ENCODE results near the gene CHST11. TPM values are rescaled to one million over a fixed set of nuclear protein-coding genes. Genes with fewer than 3 reads are reported as not detected.

The CHST11 gene
- total and polyA plus RNA-seq, 2 of the 4 experiments (the other 2 are of a cell fraction), result 1.4 to 2.7 TPM

DNA sequence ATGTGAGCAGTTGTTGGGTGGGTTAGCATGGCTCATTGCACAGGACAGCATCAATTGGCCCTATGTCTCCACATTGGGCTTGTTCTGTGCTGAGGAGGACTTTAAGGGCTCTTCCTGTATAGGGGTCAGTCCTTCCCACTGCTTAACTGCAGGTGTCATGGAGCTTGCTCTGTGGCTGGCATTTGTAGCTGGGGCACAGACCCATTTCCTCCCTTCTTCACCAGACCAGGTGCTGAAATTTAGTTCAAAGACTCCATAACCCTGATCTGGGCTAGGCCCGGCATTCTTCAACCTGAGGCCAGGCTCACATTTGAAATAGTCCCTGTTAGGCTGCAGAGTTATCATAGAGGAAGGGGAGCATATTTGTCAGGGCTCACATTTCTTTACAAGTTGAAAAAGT, 12.8 kb downstream of the CHST11 start:
- H4K5ac ChIP-seq (ENCODE audit: low read depth, low read length), result no peak overlapping the region
- H2AK9ac ChIP-seq (replicated peaks; ENCODE audit: low read depth, low read length, poor library complexity), result no peak overlapping the region
- no peak for DNase-seq
- in situ Hi-C loops (cut with MboI; ENCODE audit: low sequenced_read_pairs), result no loop called here
- TF ChIP-seq BHLHE40 (IDR thresholded peaks at IDR 0.05; ENCODE audit: low read depth, low read length) (no peak), FOS (IDR thresholded peaks at IDR 0.05; ENCODE audit: low read depth, low read length) (no peak), CEBPB (IDR thresholded peaks at IDR 0.05; ENCODE audit: low read depth, low read length) (no peak), CHD1 (IDR thresholded peaks at IDR 0.05; ENCODE audit: low read depth, low read length) (no peak), MAZ (IDR thresholded peaks at IDR 0.05; ENCODE audit: borderline replicate concordance, low read depth, low read length) (no peak), RFX5 (IDR thresholded peaks at IDR 0.05; ENCODE audit: low read depth, low read length) (no peak)
- TF ChIP-seq, protein P1, sequence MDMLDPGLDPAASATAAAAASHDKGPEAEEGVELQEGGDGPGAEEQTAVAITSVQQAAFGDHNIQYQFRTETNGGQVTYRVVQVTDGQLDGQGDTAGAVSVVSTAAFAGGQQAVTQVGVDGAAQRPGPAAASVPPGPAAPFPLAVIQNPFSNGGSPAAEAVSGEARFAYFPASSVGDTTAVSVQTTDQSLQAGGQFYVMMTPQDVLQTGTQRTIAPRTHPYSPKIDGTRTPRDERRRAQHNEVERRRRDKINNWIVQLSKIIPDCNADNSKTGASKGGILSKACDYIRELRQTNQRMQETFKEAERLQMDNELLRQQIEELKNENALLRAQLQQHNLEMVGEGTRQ (IDR thresholded peaks at IDR 0.05; ENCODE audit: low read depth, low read length), result no peak
- no peak overlapping the region for H2BK15ac ChIP-seq (ENCODE audit: low read depth, low read length)
- no peak overlapping the region for H4K8ac ChIP-seq (ENCODE audit: low read depth in 2 of 2, low read length in 2 of 2)
- no peak overlapping the region for H3K4me2 ChIP-seq (ENCODE audit: low read depth, low read length)
- intact Hi-C loops (cut with micrococcal nuclease), result no loop called here
- no peak overlapping the region for H3K23ac ChIP-seq (ENCODE audit: low read depth, low read length)
- no peak overlapping the region for H2AK5ac ChIP-seq (ENCODE audit: low read depth, low read length)
- no CpG with 5 or more reads among the region's 1 CpG for WGBS, 2 experiments (ENCODE audit: extremely low coverage in 2 of 2, insufficient read length in 1 of 2)
- no peak overlapping the region for H3K4ac ChIP-seq (ENCODE audit: low read depth, low read length)
- no peak overlapping the region for H2BK5ac ChIP-seq (ENCODE audit: low read depth, low read length, poor library complexity, severe bottlenecking)
- H3K4me3 ChIP-seq (ENCODE audit: insufficient read depth, low read depth, low read length), result no peak overlapping the region
- no peak for ATAC-seq (ENCODE audit: low read depth)
- no peak overlapping the region for H2BK120ac ChIP-seq (ENCODE audit: low read depth, low read length)
- no peaks in the 10 kb centered on the region for H3K9me1 ChIP-seq (ENCODE audit: insufficient read depth, low read length)
- H3K9ac ChIP-seq (ENCODE audit: low read depth, low read length), result no peak overlapping the region
- H4K20me1 ChIP-seq (ENCODE audit: insufficient read depth, low read length), result no peaks in the 10 kb centered on the region
- H4K91ac ChIP-seq (ENCODE audit: insufficient read depth, low read depth, low read length), result no peak overlapping the region
- no peak overlapping the region for H3K56ac ChIP-seq (ENCODE audit: extremely low read depth, insufficient read depth, low read length)
- no peaks in the 10 kb centered on the region; a peak in 1 of 4 replicates for H3K79me1 ChIP-seq (ENCODE audit: low read depth in 1 of 2, low read length in 2 of 2)
- dilution Hi-C loops (cut with HindIII; ENCODE audit: low sequenced_read_pairs, unreplicated experiment), result no loop called here
- H2BK20ac ChIP-seq (ENCODE audit: low read depth, low read length), result no peak overlapping the region
- H3K18ac ChIP-seq (ENCODE audit: low read depth, low read length), result no peak overlapping the region
- BruUV-seq (replicated peaks), result no TSS peak
- ChIA-PET POLR2A (ENCODE audit: unreplicated experiment) (no interaction called here), CTCF (no interaction called here)
- H3K36me3 ChIP-seq (ENCODE audit: control insufficient read depth, insufficient read depth, low read length), result no peaks in the 10 kb centered on the region
- H3K4me1 ChIP-seq (ENCODE audit: control insufficient read depth, insufficient read depth, low read length), result no peaks in the 10 kb centered on the region
- peaks cover 7% of the 10 kb centered on the region for H3K27me3 ChIP-seq (ENCODE audit: control insufficient read depth, insufficient read depth, low read length)
- no peak overlapping the region for H3K14ac ChIP-seq (replicated peaks; ENCODE audit: low read depth, low read length)
- no peak overlapping the region for H2AFZ ChIP-seq (replicated peaks; ENCODE audit: low read length, poor library complexity)
- no peaks in the 10 kb centered on the region for H3K9me3 ChIP-seq (ENCODE audit: control insufficient read depth, insufficient read depth, low read length)
- H3K27ac ChIP-seq (ENCODE audit: insufficient read depth, low read length), result no peak overlapping the region
